HG02884 (cell line): ENCODE measurements around the gene KRT8.

Experiments used
- ATAC-seq: cut with Tn5 transposase; IDR thresholded peaks from one replicate; pipeline ENCODE4 v1.9.1; 2021; ENCODE audit warnings: mild to moderate bottlenecking, moderate library complexity; ENCODE audit not compliant: unreplicated experiment

The KRT8 gene

GRCh38 chr12:52848661-52849255 is 56.1 kb downstream of the KRT8 start, which contains the start of gene KRT78:
Gene KRT78, minus strand, starts transcription at chr12:52848994. Its CDS starts 64 bp downstream, at chr12:52848930.
- ATAC-seq = no peak

- ATAC-seq = no peak
Measured at GRCh38 chr12:52847335-52848102, 57.4 kb downstream of the KRT8 start.
